HG02623 (cell line): Measurements from ENCODE around the gene TAF1B.

Experiments used
- ATAC-seq: cut with Tn5 transposase; IDR thresholded peaks from one replicate; pipeline ENCODE4 v1.9.1; 2021; ENCODE audit warnings: moderate library complexity; ENCODE audit not compliant: unreplicated experiment

The TAF1B gene

GRCh38 chr2:9937258-9937657 lies 94.0 kb downstream of the TAF1B start:
- no peak for ATAC-seq

GRCh38 chr2:9937968-9938367 lies 94.7 kb downstream of the TAF1B start:
- no peak for ATAC-seq

- ATAC-seq = no peak
These were observed 96.6 kb downstream of the TAF1B start for GRCh38 chr2:9939587-9940485.

GRCh38 chr2:9941196-9941995 lies 98.1 kb downstream of the TAF1B start:
- no peak for ATAC-seq

- no peak for ATAC-seq
These were observed 98.7 kb downstream of the TAF1B start for GRCh38 chr2:9941996-9942390.

GRCh38 chr2:9944330-9944758 lies 101.1 kb downstream of the TAF1B start:
- ATAC-seq = no peak

GRCh38 chr2:9945596-9945995 lies 102.3 kb downstream of the TAF1B start:
- ATAC-seq = no peak

GRCh38 chr2:9946076-9946475 lies 102.8 kb downstream of the TAF1B start:
- ATAC-seq = no peak

- ATAC-seq = no peak
These were observed 103.5 kb downstream of the TAF1B start for GRCh38 chr2:9946818-9947217.

- ATAC-seq = no peak
These were observed 105.4 kb downstream of the TAF1B start for GRCh38 chr2:9948721-9949120.

GRCh38 chr2:9949239-9949991 lies 106.1 kb downstream of the TAF1B start:
- no peak for ATAC-seq

- ATAC-seq = no peak
These were observed 106.8 kb downstream of the TAF1B start for GRCh38 chr2:9949992-9950520.

- ATAC-seq = peak; percentile 28
These were observed 107.4 kb downstream of the TAF1B start for GRCh38 chr2:9950521-9951271.

GRCh38 chr2:9951272-9951521 lies 107.9 kb downstream of the TAF1B start:
- ATAC-seq = no peak

- ATAC-seq = peak; percentile 97
These were observed 108.4 kb downstream of the TAF1B start, which contains the start of gene GRHL1 for GRCh38 chr2:9951522-9952285. Gene GRHL1 (plus strand): TSS chr2:9951693. CDS start chr2:9951834, 141 bp downstream.

GRCh38 chr2:9952286-9952737 lies 109.0 kb downstream of the TAF1B start:
- no peak for ATAC-seq

- no peak for ATAC-seq
These were observed 109.7 kb downstream of the TAF1B start for GRCh38 chr2:9952856-9953503.

GRCh38 chr2:9954136-9954535 lies 110.9 kb downstream of the TAF1B start:
- no peak for ATAC-seq

- no peak for ATAC-seq
These were observed 114.8 kb downstream of the TAF1B start for GRCh38 chr2:9958057-9958456.
